ENCODE results near the gene JPH4. TPM values are rescaled to one million over a fixed set of nuclear protein-coding genes. Genes with fewer than 3 reads are reported as not detected.
"Not testable (repeated sequence)": the region's sequence is repeated elsewhere in the genome, so short reads cannot be mapped to it uniquely, and the experiment has no call there.

The JPH4 gene
- total RNA-seq, 1 experiment from 2014 or later, result not detected

GRCh38 chr14:23538785-23539184 lies 39.8 kb downstream of the JPH4 start:
- H3K27me3 Mint-ChIP-seq (ENCODE audit: insufficient read depth, unreplicated experiment), result no peaks in the 10 kb centered on the region
- TF ChIP-seq, protein P1, sequence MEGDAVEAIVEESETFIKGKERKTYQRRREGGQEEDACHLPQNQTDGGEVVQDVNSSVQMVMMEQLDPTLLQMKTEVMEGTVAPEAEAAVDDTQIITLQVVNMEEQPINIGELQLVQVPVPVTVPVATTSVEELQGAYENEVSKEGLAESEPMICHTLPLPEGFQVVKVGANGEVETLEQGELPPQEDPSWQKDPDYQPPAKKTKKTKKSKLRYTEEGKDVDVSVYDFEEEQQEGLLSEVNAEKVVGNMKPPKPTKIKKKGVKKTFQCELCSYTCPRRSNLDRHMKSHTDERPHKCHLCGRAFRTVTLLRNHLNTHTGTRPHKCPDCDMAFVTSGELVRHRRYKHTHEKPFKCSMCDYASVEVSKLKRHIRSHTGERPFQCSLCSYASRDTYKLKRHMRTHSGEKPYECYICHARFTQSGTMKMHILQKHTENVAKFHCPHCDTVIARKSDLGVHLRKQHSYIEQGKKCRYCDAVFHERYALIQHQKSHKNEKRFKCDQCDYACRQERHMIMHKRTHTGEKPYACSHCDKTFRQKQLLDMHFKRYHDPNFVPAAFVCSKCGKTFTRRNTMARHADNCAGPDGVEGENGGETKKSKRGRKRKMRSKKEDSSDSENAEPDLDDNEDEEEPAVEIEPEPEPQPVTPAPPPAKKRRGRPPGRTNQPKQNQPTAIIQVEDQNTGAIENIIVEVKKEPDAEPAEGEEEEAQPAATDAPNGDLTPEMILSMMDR (IDR thresholded peaks at IDR 0.05; ENCODE audit: unreplicated experiment), result no peak
- ChIA-PET CTCF (interaction anchor here (0.5 to 4.5 kb wide), 16 partner anchors 10 to 212 kb away, joined by 3 to 48 read pairs (median 4); partner anchors contain the start of gene THTPA), POLR2A (interaction anchor here (0.7 to 1.3 kb wide), 2 partner anchors 8 to 13 kb away, joined by 3 to 4 read pairs; no protein-coding TSS in a partner anchor)
- peaks cover 6% of the 10 kb centered on the region for H3K36me3 Mint-ChIP-seq (ENCODE audit: insufficient read depth, unreplicated experiment)
- no TSS peak for BruUV-seq (replicated peaks)
- H3K4me3 Mint-ChIP-seq (ENCODE audit: unreplicated experiment), result no peak overlapping the region
- no peaks in the 10 kb centered on the region for H3K9me3 Mint-ChIP-seq (ENCODE audit: unreplicated experiment)
- DNase-seq (ENCODE audit: unreplicated experiment), result no peak
- peaks cover 10% of the 10 kb centered on the region for H3K4me1 Mint-ChIP-seq (ENCODE audit: insufficient read depth, unreplicated experiment)
- intact Hi-C loops (cut with micrococcal nuclease), result no loop called here
- H3K27ac Mint-ChIP-seq (ENCODE audit: low read depth, unreplicated experiment), result no peak overlapping the region

- H3K4me3 Mint-ChIP-seq (ENCODE audit: unreplicated experiment), result no peak overlapping the region
- H3K27me3 Mint-ChIP-seq (ENCODE audit: insufficient read depth, unreplicated experiment), result no peaks in the 10 kb centered on the region
- peaks cover 10% of the 10 kb centered on the region for H3K4me1 Mint-ChIP-seq (ENCODE audit: insufficient read depth, unreplicated experiment)
- POLR2A ChIA-PET, result interaction anchor here (0.5 to 1.3 kb wide), 2 partner anchors 14 to 557 kb away, joined by 3 to 4 read pairs; no protein-coding TSS in a partner anchor
- BruUV-seq (replicated peaks), result no TSS peak
- CTCF ChIA-PET, result interaction anchor here (0.5 to 4.5 kb wide), 14 partner anchors 9 to 589 kb away, joined by 3 to 48 read pairs (median 4); partner anchors contain the start of gene THTPA
- TF ChIP-seq, protein P1 (IDR thresholded peaks at IDR 0.05; ENCODE audit: unreplicated experiment), result no peak
- no peak for DNase-seq (ENCODE audit: unreplicated experiment)
- intact Hi-C loops (cut with micrococcal nuclease), result no loop called here
- no peak overlapping the region for H3K27ac Mint-ChIP-seq (ENCODE audit: low read depth, unreplicated experiment)
- H3K9me3 Mint-ChIP-seq (ENCODE audit: unreplicated experiment), result no peaks in the 10 kb centered on the region
- H3K36me3 Mint-ChIP-seq (ENCODE audit: insufficient read depth, unreplicated experiment), result peaks cover 6% of the 10 kb centered on the region
Observed at GRCh38 chr14:23538050-23538718, 40.4 kb downstream of the JPH4 start.

DNA sequence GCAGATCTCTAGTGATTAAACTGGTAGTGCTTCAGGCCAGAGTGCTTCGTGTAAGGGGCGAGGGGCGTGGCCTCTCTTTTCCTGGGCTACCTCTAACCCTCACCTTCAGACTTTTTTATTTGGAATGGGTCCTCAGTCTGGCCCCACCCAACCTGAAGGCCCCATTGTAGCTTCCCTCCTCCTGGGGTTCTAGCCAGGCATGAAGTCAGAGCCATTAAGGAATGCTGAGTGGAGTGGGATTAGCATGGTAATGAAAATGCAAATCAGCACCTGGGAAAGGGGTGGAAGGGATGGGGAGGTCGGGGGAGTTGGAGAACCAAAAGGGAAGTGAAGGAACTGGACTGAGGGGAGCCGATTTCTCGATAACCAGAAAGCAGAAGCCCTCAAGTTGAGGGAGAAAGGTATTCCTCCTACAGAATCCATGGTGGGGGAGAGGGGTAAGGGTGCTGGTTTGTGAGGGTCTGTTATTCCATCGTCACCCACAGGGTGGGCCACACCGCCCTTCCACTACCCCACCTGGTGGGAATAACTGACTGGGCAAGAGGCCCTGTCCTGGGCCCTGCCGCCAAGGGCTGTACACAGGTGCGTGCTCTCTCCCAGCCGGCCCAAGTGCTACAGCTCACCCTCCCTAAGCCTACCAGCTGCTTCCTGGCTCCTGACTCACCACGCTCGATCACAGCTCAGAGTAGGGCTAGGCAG lies 41.1 kb downstream of the JPH4 start:
- peaks cover 6% of the 10 kb centered on the region for H3K36me3 Mint-ChIP-seq (ENCODE audit: insufficient read depth, unreplicated experiment)
- intact Hi-C loops (cut with micrococcal nuclease), result no loop called here
- H3K4me1 Mint-ChIP-seq (ENCODE audit: insufficient read depth, unreplicated experiment), result peaks cover 10% of the 10 kb centered on the region
- no peak overlapping the region for H3K27ac Mint-ChIP-seq (ENCODE audit: low read depth, unreplicated experiment)
- no peak overlapping the region for H3K4me3 Mint-ChIP-seq (ENCODE audit: unreplicated experiment)
- CTCF ChIA-PET, result interaction anchor here (0.5 to 4.5 kb wide), 7 partner anchors 8 to 589 kb away, joined by 3 to 48 read pairs (median 4); no protein-coding TSS in a partner anchor
- H3K27me3 Mint-ChIP-seq (ENCODE audit: insufficient read depth, unreplicated experiment), result no peaks in the 10 kb centered on the region
- no TSS peak for BruUV-seq (replicated peaks)
- no peaks in the 10 kb centered on the region for H3K9me3 Mint-ChIP-seq (ENCODE audit: unreplicated experiment)
- POLR2A ChIA-PET, result interaction anchor here (1.3 kb wide), 1 partner anchor 15 kb away, joined by 4 read pairs; no protein-coding TSS in a partner anchor
- TF ChIP-seq, protein P1 (IDR thresholded peaks at IDR 0.05; ENCODE audit: unreplicated experiment), result no peak
- no peak for DNase-seq (ENCODE audit: unreplicated experiment)

DNA sequence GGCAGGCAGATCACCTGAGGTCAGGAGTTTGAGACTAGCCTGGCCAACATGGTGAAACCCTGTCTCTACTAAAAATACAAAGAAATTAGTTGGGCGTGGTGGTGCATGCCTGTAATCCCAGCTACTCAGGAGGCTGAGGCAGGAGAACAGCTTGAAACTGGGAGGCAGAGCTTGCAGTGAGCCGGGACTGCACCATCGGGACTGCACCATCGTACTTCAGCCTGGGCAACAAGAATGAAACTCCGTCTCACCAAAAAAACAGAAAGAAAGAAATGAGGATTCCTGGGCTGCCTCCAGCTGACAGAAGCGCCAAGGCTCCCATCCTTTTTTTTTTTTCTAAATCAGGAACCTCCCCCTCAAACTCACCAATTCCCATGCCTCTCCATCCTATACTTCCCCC lies 41.7 kb downstream of the JPH4 start:
- not testable (repeated sequence) for BruUV-seq (replicated peaks)

More for the DNA sequence above, 41.7 kb downstream of the JPH4 start:
- H3K9me3 Mint-ChIP-seq (ENCODE audit: unreplicated experiment); H3K27ac Mint-ChIP-seq (ENCODE audit: low read depth, unreplicated experiment); H3K36me3 Mint-ChIP-seq (ENCODE audit: insufficient read depth, unreplicated experiment); intact Hi-C loops (cut with micrococcal nuclease); H3K27me3 Mint-ChIP-seq (ENCODE audit: insufficient read depth, unreplicated experiment); H3K4me3 Mint-ChIP-seq (ENCODE audit: unreplicated experiment); DNase-seq (ENCODE audit: unreplicated experiment): not testable (repeated sequence)
- CTCF ChIA-PET, result interaction anchor here (0.5 to 4.5 kb wide), 7 partner anchors 11 to 155 kb away, joined by 3 to 48 read pairs (median 4); no protein-coding TSS in a partner anchor
- POLR2A ChIA-PET, result interaction anchor here (0.6 kb wide), 1 partner anchor 9 kb away, joined by 3 read pairs; no protein-coding TSS in a partner anchor
- peaks cover 10% of the 10 kb centered on the region for H3K4me1 Mint-ChIP-seq (ENCODE audit: insufficient read depth, unreplicated experiment)
